Measurements from ENCODE around the gene CACNA1C. TPM values are rescaled to one million over a fixed set of nuclear protein-coding genes. Genes with fewer than 3 reads are reported as not detected.

The CACNA1C gene
- total RNA-seq, 1 experiment from 2014 or later, result 1.1 TPM

DNA sequence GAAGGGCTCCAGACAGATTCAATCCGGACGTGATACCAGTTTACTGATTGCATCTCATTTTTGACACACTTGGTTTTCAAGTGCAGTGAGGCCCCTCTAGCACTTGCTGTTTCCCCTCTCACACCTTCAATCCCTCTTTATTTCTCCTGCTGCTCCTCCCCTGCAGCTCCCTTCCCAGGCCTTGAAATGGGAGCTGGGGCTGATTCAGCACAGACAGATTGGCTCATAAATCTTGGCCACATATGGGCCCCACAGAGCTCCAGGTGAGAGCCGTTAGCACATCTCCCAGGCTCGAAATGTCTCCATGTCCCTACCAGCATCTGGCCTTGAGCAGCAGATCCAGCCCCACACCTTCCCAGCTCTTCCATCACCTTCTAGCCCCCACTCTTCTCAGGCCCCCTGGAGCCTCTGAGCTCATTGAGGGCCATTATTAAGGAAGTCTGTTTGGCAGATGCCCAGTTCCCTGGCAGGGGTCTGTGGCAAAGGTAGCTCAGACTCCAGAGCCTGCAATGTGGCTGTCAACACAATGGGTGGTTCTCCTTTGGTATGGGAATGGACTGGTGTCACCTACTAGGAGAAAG lies 521.7 kb downstream of the CACNA1C start:
- Histone ChIP-seq H3K4me1 (ENCODE audit: insufficient read depth, low read length) (no peaks in the 10 kb centered on the region), H4K91ac (ENCODE audit: insufficient read length, low read depth, low read length) (no peak overlapping the region), H2BK15ac (ENCODE audit: low read depth, low read length) (no peak overlapping the region), H3K27me3 (ENCODE audit: insufficient read depth, low read length) (no peaks in the 10 kb centered on the region), H3K14ac (ENCODE audit: insufficient read depth, low read length) (no peak overlapping the region; the same call in 1 of the 2 replicates), H3K4me2 (ENCODE audit: insufficient read depth, insufficient read length, low read length) (no peak overlapping the region), H3K79me1 (ENCODE audit: insufficient read depth, low read depth, low read length, poor library complexity, severe bottlenecking) (no peaks in the 10 kb centered on the region), H2AK5ac (ENCODE audit: insufficient read length, low read length) (no peak overlapping the region), H3K18ac (ENCODE audit: insufficient read length, low read depth, low read length) (no peak overlapping the region), H3K23ac (ENCODE audit: insufficient read length, low read depth, low read length) (no peak overlapping the region), H3K4ac (ENCODE audit: low read depth, low read length) (no peak overlapping the region), H2AFZ (ENCODE audit: low read length) (no peak overlapping the region), H2BK5ac (ENCODE audit: insufficient read length, low read length) (no peak overlapping the region), H3K79me2 (ENCODE audit: insufficient read depth, low read length) (no peaks in the 10 kb centered on the region), H4K5ac (ENCODE audit: insufficient read length, low read depth, low read length) (no peak overlapping the region), H4K8ac (replicated peaks; ENCODE audit: insufficient read length, low read depth, low read length) (no peak overlapping the region), H3T11ph (ENCODE audit: low read length) (no peak overlapping the region), H3K23me2 (ENCODE audit: insufficient read length, low read depth, low read length, poor library complexity, severe bottlenecking) (no peaks in the 10 kb centered on the region), H2BK12ac (ENCODE audit: insufficient read length, low read depth, low read length) (no peak overlapping the region), H3K56ac (ENCODE audit: insufficient read length, low read depth, low read length) (no peak overlapping the region), H3K9me3 (ENCODE audit: control insufficient read depth, low read depth, low read length) (no peaks in the 10 kb centered on the region), H4K20me1 (ENCODE audit: control insufficient read depth, insufficient read depth, insufficient read length) (no peaks in the 10 kb centered on the region), H2BK120ac (ENCODE audit: low read depth, low read length, poor library complexity, severe bottlenecking) (no peak overlapping the region), H2BK20ac (ENCODE audit: low read depth, low read length, poor library complexity, severe bottlenecking) (no peak overlapping the region), H3K9ac (ENCODE audit: extremely low read depth, insufficient read length, low read length) (no peak overlapping the region), H3K27ac (ENCODE audit: insufficient read length, low read depth, low read length) (no peak overlapping the region)
- peaks cover 24% of the 10 kb centered on the region for H3K27me3 Mint-ChIP-seq (ENCODE audit: low read depth)
- no peak overlapping the region; a peak in 1 of 5 replicates for H3K4me3 Mint-ChIP-seq
- H3K9me3 Mint-ChIP-seq, result no peaks in the 10 kb centered on the region; a peak in 1 of 5 replicates
- no peak overlapping the region for H3K27ac Mint-ChIP-seq
- no peak for DNase-seq
- peaks cover 4 to 8% of the 10 kb centered on the region in 2 experiments for H3K4me1 Mint-ChIP-seq
- H3K36me3 Mint-ChIP-seq (ENCODE audit: insufficient read depth in 1 of 3, low read depth in 3 of 3), result no peaks in the 10 kb centered on the region; a peak in 1 of 7 replicates
- TF ChIP-seq, protein P1, sequence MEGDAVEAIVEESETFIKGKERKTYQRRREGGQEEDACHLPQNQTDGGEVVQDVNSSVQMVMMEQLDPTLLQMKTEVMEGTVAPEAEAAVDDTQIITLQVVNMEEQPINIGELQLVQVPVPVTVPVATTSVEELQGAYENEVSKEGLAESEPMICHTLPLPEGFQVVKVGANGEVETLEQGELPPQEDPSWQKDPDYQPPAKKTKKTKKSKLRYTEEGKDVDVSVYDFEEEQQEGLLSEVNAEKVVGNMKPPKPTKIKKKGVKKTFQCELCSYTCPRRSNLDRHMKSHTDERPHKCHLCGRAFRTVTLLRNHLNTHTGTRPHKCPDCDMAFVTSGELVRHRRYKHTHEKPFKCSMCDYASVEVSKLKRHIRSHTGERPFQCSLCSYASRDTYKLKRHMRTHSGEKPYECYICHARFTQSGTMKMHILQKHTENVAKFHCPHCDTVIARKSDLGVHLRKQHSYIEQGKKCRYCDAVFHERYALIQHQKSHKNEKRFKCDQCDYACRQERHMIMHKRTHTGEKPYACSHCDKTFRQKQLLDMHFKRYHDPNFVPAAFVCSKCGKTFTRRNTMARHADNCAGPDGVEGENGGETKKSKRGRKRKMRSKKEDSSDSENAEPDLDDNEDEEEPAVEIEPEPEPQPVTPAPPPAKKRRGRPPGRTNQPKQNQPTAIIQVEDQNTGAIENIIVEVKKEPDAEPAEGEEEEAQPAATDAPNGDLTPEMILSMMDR (conservative IDR thresholded peaks at IDR 0.05), result no peak
- WGBS (ENCODE audit: extremely low coverage, insufficient read length, low lambda C conversion rate), result no CpG with 5 or more reads among the region's 4 CpGs

All from H9 (cell line).